ENCODE measurements around the gene BABAM2. TPM values are rescaled to one million over a fixed set of nuclear protein-coding genes. Genes with fewer than 3 reads are reported as not detected.

Gene BABAM2
- total RNA-seq, 1 experiment from 2014 or later = 27.1 TPM

DNA sequence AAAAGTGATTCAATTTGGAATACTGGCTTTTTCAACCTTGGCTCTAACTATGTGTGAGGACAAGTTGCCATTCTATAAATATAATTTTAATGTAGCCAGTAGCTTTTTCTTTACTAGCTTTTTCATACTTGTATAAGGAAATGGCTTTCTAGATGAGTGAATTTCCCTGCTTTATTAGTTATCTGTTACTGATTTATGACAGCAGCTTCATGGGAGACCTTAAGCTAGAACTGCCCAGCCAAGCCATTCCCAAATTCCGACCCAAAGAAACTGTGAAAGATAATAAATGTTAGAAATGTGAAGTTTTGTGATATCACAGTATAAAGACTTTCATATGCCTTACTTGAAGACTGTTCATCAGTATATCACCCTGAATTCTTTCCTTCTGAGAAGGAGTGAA lies 32.3 kb downstream of the BABAM2 start:
- Mint-ChIP-seq H3K9me3 (no peaks in the 10 kb centered on the region), H3K4me3 (no peak overlapping the region), H3K36me3 (ENCODE audit: insufficient read depth in 1 of 3, low read depth in 3 of 3) (no peaks in the 10 kb centered on the region), H3K27ac (no peak overlapping the region; a peak in 1 of 7 replicates), H3K4me1 (peaks cover 6% of the 10 kb centered on the region in 2 experiments), H3K27me3 (ENCODE audit: low read depth) (no peaks in the 10 kb centered on the region)
- Histone ChIP-seq H2BK120ac (ENCODE audit: low read depth, low read length, poor library complexity, severe bottlenecking) (no peak overlapping the region), H2BK20ac (ENCODE audit: low read depth, low read length, poor library complexity, severe bottlenecking) (no peak overlapping the region), H3K23ac (ENCODE audit: insufficient read length, low read depth, low read length) (no peak overlapping the region), H4K20me1 (ENCODE audit: control insufficient read depth, insufficient read depth, insufficient read length) (no peaks in the 10 kb centered on the region), H3K27ac (ENCODE audit: insufficient read length, low read depth, low read length) (no peak overlapping the region), H3K18ac (ENCODE audit: insufficient read length, low read depth, low read length) (no peak overlapping the region), H3K79me1 (ENCODE audit: insufficient read depth, low read depth, low read length, poor library complexity, severe bottlenecking) (no peaks in the 10 kb centered on the region), H3K4me1 (ENCODE audit: insufficient read depth, low read length) (peaks cover 2% of the 10 kb centered on the region; the same call in 1 of the 2 replicates), H3K56ac (ENCODE audit: insufficient read length, low read depth, low read length) (no peak overlapping the region), H3K4me2 (ENCODE audit: insufficient read depth, insufficient read length, low read length) (no peak overlapping the region), H2BK5ac (ENCODE audit: insufficient read length, low read length) (no peak overlapping the region), H2AFZ (ENCODE audit: low read length) (no peak overlapping the region), H2AK5ac (ENCODE audit: insufficient read length, low read length) (no peak overlapping the region), H3K79me2 (ENCODE audit: insufficient read depth, low read length) (no peaks in the 10 kb centered on the region), H4K8ac (replicated peaks; ENCODE audit: insufficient read length, low read depth, low read length) (no peak overlapping the region), H3K9ac (ENCODE audit: extremely low read depth, insufficient read length, low read length) (no peak overlapping the region), H2BK12ac (ENCODE audit: insufficient read length, low read depth, low read length) (no peak overlapping the region), H2BK15ac (ENCODE audit: low read depth, low read length) (no peak overlapping the region), H3K9me3 (ENCODE audit: control insufficient read depth, low read depth, low read length) (no peaks in the 10 kb centered on the region), H3K23me2 (ENCODE audit: insufficient read length, low read depth, low read length, poor library complexity, severe bottlenecking) (no peaks in the 10 kb centered on the region), H4K91ac (ENCODE audit: insufficient read length, low read depth, low read length) (no peak overlapping the region), H3K4ac (ENCODE audit: low read depth, low read length) (no peak overlapping the region), H3T11ph (ENCODE audit: low read length) (no peak overlapping the region), H3K27me3 (ENCODE audit: insufficient read depth, low read length) (no peaks in the 10 kb centered on the region), H4K5ac (ENCODE audit: insufficient read length, low read depth, low read length) (no peak overlapping the region), H3K14ac (ENCODE audit: insufficient read depth, low read length) (no peak overlapping the region)
- whole genome bisulfite sequencing (ENCODE audit: extremely low coverage, insufficient read length, low lambda C conversion rate) = no CpG with 5 or more reads among the region's 1 CpG
- TF ChIP-seq, protein P1, sequence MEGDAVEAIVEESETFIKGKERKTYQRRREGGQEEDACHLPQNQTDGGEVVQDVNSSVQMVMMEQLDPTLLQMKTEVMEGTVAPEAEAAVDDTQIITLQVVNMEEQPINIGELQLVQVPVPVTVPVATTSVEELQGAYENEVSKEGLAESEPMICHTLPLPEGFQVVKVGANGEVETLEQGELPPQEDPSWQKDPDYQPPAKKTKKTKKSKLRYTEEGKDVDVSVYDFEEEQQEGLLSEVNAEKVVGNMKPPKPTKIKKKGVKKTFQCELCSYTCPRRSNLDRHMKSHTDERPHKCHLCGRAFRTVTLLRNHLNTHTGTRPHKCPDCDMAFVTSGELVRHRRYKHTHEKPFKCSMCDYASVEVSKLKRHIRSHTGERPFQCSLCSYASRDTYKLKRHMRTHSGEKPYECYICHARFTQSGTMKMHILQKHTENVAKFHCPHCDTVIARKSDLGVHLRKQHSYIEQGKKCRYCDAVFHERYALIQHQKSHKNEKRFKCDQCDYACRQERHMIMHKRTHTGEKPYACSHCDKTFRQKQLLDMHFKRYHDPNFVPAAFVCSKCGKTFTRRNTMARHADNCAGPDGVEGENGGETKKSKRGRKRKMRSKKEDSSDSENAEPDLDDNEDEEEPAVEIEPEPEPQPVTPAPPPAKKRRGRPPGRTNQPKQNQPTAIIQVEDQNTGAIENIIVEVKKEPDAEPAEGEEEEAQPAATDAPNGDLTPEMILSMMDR (conservative IDR thresholded peaks at IDR 0.05) = no peak
- no peak for DNase-seq

All from H9 (cell line).